ENCODE measurements around the gene HDHD2.
"Not testable (repeated sequence)": the region's sequence is repeated elsewhere in the genome, so short reads cannot be mapped to it uniquely, and the experiment has no call there.

The HDHD2 gene

GRCh38 chr18:47150029-47150823 lies at the start of gene HDHD2:
Gene HDHD2, minus strand, starts transcription at chr18:47150500. Its CDS starts 14,061 bp downstream, at chr18:47136439.
- TF ChIP-seq ZNF274 (IDR thresholded peaks at IDR 0.05; ENCODE audit: low read depth, low read length) = no peak
- H3K4me3 ChIP-seq (ENCODE audit: low read length) = peak within 1 kb of the TSS; percentile 81

GRCh38 chr18:47195961-47196360 lies 45.7 kb upstream of the HDHD2 start:
- not testable (repeated sequence) for H3K4me3 ChIP-seq (ENCODE audit: low read length)

DNA sequence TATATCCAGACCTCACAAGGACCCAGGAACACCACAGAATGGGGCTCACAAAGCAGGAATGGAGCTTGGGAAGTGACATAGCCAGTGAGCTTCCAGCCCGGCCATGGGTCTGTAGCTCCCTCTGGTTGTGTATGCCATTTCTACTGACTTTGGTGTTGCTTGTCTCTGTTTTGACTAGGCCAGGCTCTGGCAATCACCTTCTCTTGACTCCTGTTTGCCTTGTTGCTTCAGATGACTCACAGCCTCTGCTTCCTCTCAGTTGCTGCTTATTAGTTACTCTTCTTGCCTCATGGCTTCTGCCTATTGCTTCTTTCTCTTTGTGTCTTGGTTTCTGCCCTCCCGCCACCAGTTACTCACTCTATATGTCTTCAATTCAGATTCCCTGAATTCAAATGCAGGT lies 41.7 kb upstream of the HDHD2 start:
- H3K4me3 ChIP-seq (ENCODE audit: low read length) = no peak overlapping the region
- no peak for TF ChIP-seq ZNF274 (IDR thresholded peaks at IDR 0.05; ENCODE audit: low read depth, low read length)

DNA sequence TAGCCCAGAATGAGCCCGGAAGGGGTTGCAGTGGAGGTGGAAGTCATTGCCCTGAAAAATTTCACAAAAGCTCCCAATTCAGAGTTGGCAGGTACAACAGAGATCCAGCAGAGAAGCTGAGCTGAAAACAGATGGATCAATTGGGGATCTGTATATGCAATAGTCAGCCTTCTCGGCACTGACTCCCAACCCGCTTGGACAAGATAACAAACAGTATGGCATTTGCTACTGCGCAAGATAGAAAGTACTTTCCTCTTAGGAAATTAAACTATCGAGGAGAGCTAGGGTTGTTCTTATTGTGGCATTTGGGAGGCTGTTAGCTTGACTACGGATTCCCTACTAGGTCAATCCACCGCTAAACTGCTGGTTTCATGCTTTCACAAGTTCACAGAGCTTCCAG lies 37.4 kb upstream of the HDHD2 start:
- TF ChIP-seq ZNF274 (IDR thresholded peaks at IDR 0.05; ENCODE audit: low read depth, low read length) = no peak
- H3K4me3 ChIP-seq (ENCODE audit: low read length) = no peak overlapping the region

DNA sequence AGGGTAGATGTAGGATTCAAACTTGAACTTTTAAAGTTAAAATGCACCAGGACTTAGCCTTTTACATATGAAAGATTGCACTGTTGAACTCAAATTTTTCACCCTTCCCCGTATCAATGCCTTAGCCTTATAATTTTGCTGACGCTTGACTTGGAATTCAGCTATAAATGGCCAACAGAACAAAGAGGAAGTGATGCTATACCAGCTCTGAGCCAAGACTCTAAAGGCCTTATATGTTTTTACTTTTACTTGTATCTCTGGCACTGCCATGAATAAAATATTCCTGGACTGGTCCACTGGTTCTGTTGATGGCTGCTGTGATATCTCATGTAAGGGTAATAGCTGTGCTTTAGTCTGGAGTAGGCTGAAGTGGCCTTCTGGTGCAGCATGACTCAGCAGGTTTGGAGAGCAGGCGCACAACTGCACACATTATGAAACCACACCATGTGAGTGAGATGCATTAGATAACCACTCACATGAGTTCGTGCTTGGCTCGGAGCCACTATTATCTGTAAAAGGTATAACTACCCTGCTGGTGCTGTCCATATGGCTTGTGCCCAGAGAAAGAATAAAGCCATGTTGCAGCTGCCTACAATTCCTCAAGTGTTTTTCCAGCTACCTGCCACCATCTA lies 34.2 kb upstream of the HDHD2 start:
- TF ChIP-seq ZNF274 (IDR thresholded peaks at IDR 0.05; ENCODE audit: low read depth, low read length) = no peak
- no peak overlapping the region for H3K4me3 ChIP-seq (ENCODE audit: low read length)

DNA sequence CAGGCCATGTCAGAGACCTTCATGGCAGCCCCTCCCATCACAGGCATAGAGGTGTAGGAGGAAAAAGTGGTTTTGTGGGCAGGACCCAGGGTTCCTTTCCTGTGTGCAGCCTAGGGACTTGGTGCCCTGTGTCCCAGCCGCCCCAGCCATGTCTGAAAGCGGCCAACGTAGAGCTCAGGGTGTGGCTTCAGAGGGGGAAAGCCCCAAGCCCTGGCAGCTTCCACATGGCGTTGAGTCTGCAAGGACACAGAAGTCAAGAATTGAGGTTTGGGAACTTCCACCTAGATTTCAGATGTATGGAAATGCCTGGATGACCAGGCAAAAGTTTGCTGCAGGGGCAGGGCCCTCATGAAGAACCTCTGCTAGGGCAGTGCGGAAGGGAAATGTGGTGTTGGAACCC lies 31.9 kb upstream of the HDHD2 start:
- H3K4me3 ChIP-seq (ENCODE audit: low read length) = not testable (repeated sequence)

DNA sequence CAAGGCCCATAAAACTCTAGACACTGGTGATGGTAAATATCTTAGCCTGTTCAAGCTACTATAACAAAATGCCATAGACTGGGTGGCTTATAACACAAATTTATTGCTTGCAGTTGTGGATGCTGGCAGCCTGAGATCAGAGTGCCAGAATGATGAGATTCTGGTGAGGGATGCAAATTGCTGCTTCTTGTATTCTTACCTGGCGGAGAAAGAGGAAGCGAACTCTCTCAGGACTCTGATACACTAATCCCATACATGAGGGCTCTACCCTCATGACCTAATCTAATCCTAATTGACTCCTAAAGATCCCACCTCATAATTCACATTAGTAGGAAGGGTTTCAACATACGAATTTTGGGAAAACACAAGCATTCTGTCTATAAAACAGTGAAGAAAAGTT lies 30.5 kb upstream of the HDHD2 start:
- no peak for TF ChIP-seq ZNF274 (IDR thresholded peaks at IDR 0.05; ENCODE audit: low read depth, low read length)
- no peak overlapping the region for H3K4me3 ChIP-seq (ENCODE audit: low read length)

DNA sequence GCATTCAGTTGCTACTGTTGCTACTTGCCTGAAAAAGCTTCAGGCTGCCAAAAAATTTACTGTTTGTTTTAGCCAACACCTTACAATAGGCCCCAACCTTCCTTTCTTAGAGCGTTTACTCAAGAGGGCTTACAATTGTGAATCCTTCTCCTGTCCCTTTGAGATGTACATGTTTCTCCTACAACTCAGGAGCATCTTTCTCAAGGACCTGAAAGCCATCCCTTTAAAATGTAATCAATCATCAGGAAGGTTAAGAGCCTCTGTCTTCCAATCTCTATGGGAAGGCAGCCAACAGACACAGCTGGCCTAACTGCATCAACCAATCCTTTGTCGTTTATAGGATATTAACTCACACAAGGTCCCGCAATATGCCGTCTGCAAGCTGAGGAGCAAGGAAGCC lies 29.2 kb upstream of the HDHD2 start:
- no peak for TF ChIP-seq ZNF274 (IDR thresholded peaks at IDR 0.05; ENCODE audit: low read depth, low read length)
- no peak overlapping the region for H3K4me3 ChIP-seq (ENCODE audit: low read length)

DNA sequence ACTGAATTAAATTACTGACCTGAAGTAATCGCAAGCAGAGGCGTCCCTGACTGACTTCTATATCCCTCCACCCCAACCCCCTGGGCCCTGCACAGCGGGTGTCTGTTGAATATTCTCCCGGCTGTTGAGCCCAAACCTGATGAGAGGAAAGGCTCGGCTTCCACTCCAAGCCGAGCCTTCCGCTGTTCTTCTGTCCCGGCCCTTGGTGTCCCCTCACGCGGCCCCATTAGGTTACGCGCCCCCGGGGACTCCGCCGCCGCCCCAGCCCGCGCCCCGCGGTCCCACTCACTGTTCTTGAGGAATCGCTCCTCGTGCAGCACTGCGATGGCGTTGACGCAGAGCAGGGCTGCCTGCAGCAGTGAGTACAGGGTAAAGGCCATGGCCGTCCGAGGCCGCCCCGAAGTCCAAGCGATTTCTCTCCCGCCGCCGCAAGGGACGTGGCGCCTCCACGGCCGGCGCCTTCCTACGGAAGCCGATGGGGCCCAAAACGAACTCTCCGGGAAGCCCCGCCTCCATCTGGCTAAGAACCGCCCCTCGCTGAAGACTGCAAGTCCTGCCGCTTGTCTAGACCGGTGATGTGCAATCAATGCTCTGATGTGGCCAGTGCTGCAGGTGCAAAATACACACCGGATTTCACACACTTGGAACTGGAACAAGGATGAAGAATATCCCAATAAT lies 25.7 kb upstream of the HDHD2 start, which contains the start of gene IER3IP1:
TSS of gene IER3IP1 (minus strand) at position 467 of the 678 bp plus-strand sequence. CDS start at position 380, 87 bp downstream.
- peak within 1 kb of the TSS; percentile 79 for H3K4me3 ChIP-seq (ENCODE audit: low read length)

GRCh38 chr18:47175283-47175897 lies 25.1 kb upstream of the HDHD2 start:
- peak overlapping the region; percentile 79 for H3K4me3 ChIP-seq (ENCODE audit: low read length)
- no peak for TF ChIP-seq ZNF274 (IDR thresholded peaks at IDR 0.05; ENCODE audit: low read depth, low read length)

More for the DNA sequence above, 25.7 kb upstream of the HDHD2 start, which contains the start of gene IER3IP1:
- TF ChIP-seq ZNF274 (IDR thresholded peaks at IDR 0.05; ENCODE audit: low read depth, low read length) = no peak

- H3K4me3 ChIP-seq (ENCODE audit: low read length) = peak overlapping the region; percentile 79
Observed at GRCh38 chr18:47174545-47175116, 24.3 kb upstream of the HDHD2 start.

DNA sequence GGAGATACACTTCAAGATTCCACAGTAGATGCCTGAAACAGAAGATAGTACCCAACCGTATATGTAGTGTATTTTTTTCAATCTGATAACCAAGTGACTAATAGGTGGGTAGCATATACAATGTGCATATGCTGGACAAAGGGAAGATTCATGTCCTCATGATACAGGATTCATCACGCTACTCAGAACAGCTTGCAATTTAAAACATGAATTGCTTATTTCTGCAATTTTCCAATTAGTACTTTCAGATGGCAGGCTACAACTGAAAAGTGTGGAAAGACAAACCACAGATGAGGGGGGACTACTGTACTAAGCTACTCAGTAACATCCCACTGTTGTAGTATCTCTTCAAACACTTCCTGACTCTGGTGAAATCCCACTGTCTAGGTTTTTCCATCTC lies 22.2 kb upstream of the HDHD2 start:
- no peak overlapping the region for H3K4me3 ChIP-seq (ENCODE audit: low read length)
- TF ChIP-seq ZNF274 (IDR thresholded peaks at IDR 0.05; ENCODE audit: low read depth, low read length) = no peak

More at GRCh38 chr18:47174545-47175116, 24.3 kb upstream of the HDHD2 start:
- no peak for TF ChIP-seq ZNF274 (IDR thresholded peaks at IDR 0.05; ENCODE audit: low read depth, low read length)

DNA sequence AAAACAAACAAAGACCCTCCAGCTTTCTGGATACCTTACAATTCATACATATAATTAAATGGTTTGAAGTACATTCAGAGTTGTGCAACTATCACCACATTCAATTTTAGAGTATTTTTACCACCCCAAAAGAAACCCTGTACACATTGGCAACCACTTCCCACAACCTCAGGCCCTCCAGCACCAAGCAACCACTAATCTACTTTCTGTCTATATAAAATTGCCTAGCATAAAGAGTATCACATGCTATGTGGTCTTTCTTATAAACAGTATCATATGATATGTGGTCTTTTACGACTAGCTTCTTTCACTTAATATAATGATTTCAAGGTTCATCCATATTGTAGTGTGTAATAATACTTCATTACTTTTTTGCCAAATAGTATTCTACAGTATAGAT lies 18.6 kb upstream of the HDHD2 start:
- TF ChIP-seq ZNF274 (IDR thresholded peaks at IDR 0.05; ENCODE audit: low read depth, low read length) = no peak
- no peak overlapping the region for H3K4me3 ChIP-seq (ENCODE audit: low read length)

GRCh38 chr18:47168509-47168908 lies 18.2 kb upstream of the HDHD2 start:
- no peak overlapping the region for H3K4me3 ChIP-seq (ENCODE audit: low read length)
- no peak for TF ChIP-seq ZNF274 (IDR thresholded peaks at IDR 0.05; ENCODE audit: low read depth, low read length)
